H9 (cell line): ENCODE measurements around the gene KLRC3. TPM values are rescaled to one million over a fixed set of nuclear protein-coding genes. Genes with fewer than 3 reads are reported as not detected.
A peak's percentile ranks its signal among the peaks of the same experiment; 100 is the strongest.
"Not testable (repeated sequence)": the region's sequence is repeated elsewhere in the genome, so short reads cannot be mapped to it uniquely, and the experiment has no call there.

Experiments
- DNase-seq: peaks from one replicate; pipeline ENCODE4 v3.0.0-alpha.2; 2017
- H2AFZ ChIP-seq: one replicate; pipeline ENCODE4 v1.6.1; 2013; ENCODE audit warnings: mild to moderate bottlenecking, low read length, control low read depth, moderate library complexity
- H2AK5ac ChIP-seq: 2 replicates; pipeline ENCODE4 v1.6.1; 2013; ENCODE audit warnings: low read length, control low read depth, mixed read lengths; ENCODE audit not compliant: insufficient read length
- H2BK120ac ChIP-seq: one replicate; pipeline ENCODE4 v1.6.1; 2013; ENCODE audit warnings: low read depth, mild to moderate bottlenecking, low read length, control low read depth, inconsistent platforms; ENCODE audit not compliant: poor library complexity, severe bottlenecking
- H2BK12ac ChIP-seq: 2 replicates; pipeline ENCODE4 v1.6.1; 2013; ENCODE audit warnings: low read length, control low read depth, mixed read lengths, low read depth; ENCODE audit not compliant: insufficient read length
- H2BK15ac ChIP-seq: 2 replicates; pipeline ENCODE4 v1.6.1; 2013; ENCODE audit warnings: low read depth, low read length, control low read depth
- H2BK20ac ChIP-seq: one replicate; pipeline ENCODE4 v1.6.1; 2013; ENCODE audit warnings: low read depth, mild to moderate bottlenecking, low read length, control low read depth, inconsistent platforms; ENCODE audit not compliant: poor library complexity, severe bottlenecking
- H2BK5ac ChIP-seq: 2 replicates; pipeline ENCODE4 v1.6.1; 2013; ENCODE audit warnings: low read length, control low read depth, mixed read lengths; ENCODE audit not compliant: insufficient read length
- H3K14ac ChIP-seq: 2 replicates; pipeline ENCODE4 v1.6.1; 2013; ENCODE audit warnings: low read length, control low read depth; ENCODE audit not compliant: insufficient read depth
- H3K18ac ChIP-seq: 2 replicates; pipeline ENCODE4 v1.6.1; 2013; ENCODE audit warnings: low read depth, mild to moderate bottlenecking, mixed read lengths, low read length, control low read depth; ENCODE audit not compliant: insufficient read length
- H3K23ac ChIP-seq: 2 replicates; pipeline ENCODE4 v1.6.1; 2013; ENCODE audit warnings: low read length, control low read depth, mixed read lengths, low read depth; ENCODE audit not compliant: insufficient read length
- H3K23me2 ChIP-seq: 2 replicates; pipeline ENCODE4 v1.6.1; 2013; ENCODE audit warnings: low read depth, mild to moderate bottlenecking, mixed read lengths, low read length, control low read depth; ENCODE audit not compliant: insufficient read length, poor library complexity, severe bottlenecking
- H3K27ac ChIP-seq: 2 replicates; pipeline ENCODE4 v1.5.1; 2013; ENCODE audit warnings: low read length, control low read depth, mixed read lengths, low read depth; ENCODE audit not compliant: insufficient read length
- H3K27me3 ChIP-seq: 2 replicates; pipeline ENCODE4 v1.6.1; 2013; ENCODE audit warnings: low read length, control low read depth, inconsistent platforms; ENCODE audit not compliant: insufficient read depth
- H3K4ac ChIP-seq: 2 replicates; pipeline ENCODE4 v1.6.1; 2013; ENCODE audit warnings: low read depth, mild to moderate bottlenecking, control low read depth, inconsistent platforms, low read length, moderate library complexity
- H3K4me1 ChIP-seq: 2 replicates; pipeline ENCODE4 v1.6.1; 2013; ENCODE audit warnings: low read length, control low read depth, inconsistent platforms; ENCODE audit not compliant: insufficient read depth
- H3K4me2 ChIP-seq: 2 replicates; pipeline ENCODE4 v1.6.1; 2013; ENCODE audit warnings: low read length, control low read depth, mixed read lengths; ENCODE audit not compliant: insufficient read length, insufficient read depth
- H3K56ac ChIP-seq: 2 replicates; pipeline ENCODE4 v1.6.1; 2013; ENCODE audit warnings: low read depth, mild to moderate bottlenecking, mixed read lengths, low read length, control low read depth; ENCODE audit not compliant: insufficient read length
- H3K79me1 ChIP-seq: 2 replicates; pipeline ENCODE4 v1.6.1; 2013; ENCODE audit warnings: low read depth, mild to moderate bottlenecking, moderate library complexity, low read length, control low read depth, inconsistent platforms; ENCODE audit not compliant: insufficient read depth, poor library complexity, severe bottlenecking
- H3K79me2 ChIP-seq: 2 replicates; pipeline ENCODE4 v1.6.1; 2013; ENCODE audit warnings: low read length, control low read depth, inconsistent platforms; ENCODE audit not compliant: insufficient read depth
- H3K9ac ChIP-seq: 2 replicates; pipeline ENCODE4 v1.6.1; 2013; ENCODE audit warnings: low read length, control low read depth, mixed read lengths; ENCODE audit not compliant: insufficient read length; ENCODE audit errors: extremely low read depth
- H3K9me3 ChIP-seq: one replicate; pipeline ENCODE4 v1.6.1; 2013; ENCODE audit warnings: low read depth, low read length, inconsistent platforms; ENCODE audit not compliant: control insufficient read depth
- H3T11ph ChIP-seq: one replicate; pipeline ENCODE4 v1.6.1; 2013; ENCODE audit warnings: mild to moderate bottlenecking, low read length, control low read depth, inconsistent platforms
- H4K20me1 ChIP-seq: one replicate; pipeline ENCODE4 v1.6.1; 2013; ENCODE audit not compliant: control insufficient read depth, insufficient read length, insufficient read depth
- H4K5ac ChIP-seq: 2 replicates; pipeline ENCODE4 v1.6.1; 2013; ENCODE audit warnings: low read depth, mild to moderate bottlenecking, mixed read lengths, low read length, control low read depth; ENCODE audit not compliant: insufficient read length
- H4K8ac ChIP-seq: replicated peaks from 2 replicates; pipeline ENCODE4 v1.6.1; 2013; ENCODE audit warnings: low read length, control low read depth, mixed read lengths, low read depth; ENCODE audit not compliant: insufficient read length
- H4K91ac ChIP-seq: 2 replicates; pipeline ENCODE4 v1.6.1; 2013; ENCODE audit warnings: low read depth, mild to moderate bottlenecking, moderate library complexity, mixed read lengths, low read length, control low read depth; ENCODE audit not compliant: insufficient read length
- H3K27ac Mint-ChIP-seq, 3 experiments: 2 replicates in 2 of 3; 3 replicates in 1 of 3; pipeline ENCODE4 v1.8.0; 2020 to 2021; ENCODE audit warnings: mixed read lengths in 3 of 3, mild to moderate bottlenecking in 1 of 3, moderate library complexity in 1 of 3
- H3K27me3 Mint-ChIP-seq: 2 replicates; pipeline ENCODE4 v1.8.0; 2021; ENCODE audit warnings: low read depth, mild to moderate bottlenecking, moderate library complexity, mixed read lengths
- H3K36me3 Mint-ChIP-seq, 3 experiments: 2 replicates in 2 of 3; 3 replicates in 1 of 3; pipeline ENCODE4 v1.8.0; 2020 to 2021; ENCODE audit warnings: low read depth in 3 of 3, mixed read lengths in 3 of 3; ENCODE audit not compliant: insufficient read depth in 1 of 3
- H3K4me1 Mint-ChIP-seq, 2 experiments: 2 replicates each; pipeline ENCODE4 v1.8.0; 2020; ENCODE audit warnings: mixed read lengths in 2 of 2
- H3K4me3 Mint-ChIP-seq, 2 experiments: 2 replicates in 1 of 2; 3 replicates in 1 of 2; pipeline ENCODE4 v1.8.0; 2020 to 2021; ENCODE audit warnings: mild to moderate bottlenecking in 2 of 2, mixed read lengths in 2 of 2, moderate library complexity in 1 of 2
- H3K9me3 Mint-ChIP-seq, 2 experiments: 2 replicates in 1 of 2; 3 replicates in 1 of 2; pipeline ENCODE4 v1.8.0; 2020; ENCODE audit warnings: mild to moderate bottlenecking in 2 of 2, mixed read lengths in 2 of 2, moderate library complexity in 1 of 2
- CTCF ChIP-seq: fragments of 200-600 bp; sonication (generic); conservative IDR thresholded peaks from 3 replicates; pipeline ENCODE4 v1.8.0; 2021; ENCODE audit warnings: antibody characterized with exemption, mild to moderate bottlenecking
- WGBS: extraction: QIAGEN DNeasy Blood & Tissue Kit; methylation state at CpG from one replicate; pipeline ENCODE4 v1.1.7; 2013; ENCODE audit warnings: missing lambda C conversion rate, low lambda C conversion rate, mixed read lengths; ENCODE audit not compliant: insufficient read length; ENCODE audit errors: extremely low coverage; 5-methylcytosine and 5-hydroxymethylcytosine counted together
- total RNA-seq: library from RNA; stranded (reverse); gene quantifications from 2 replicates; pipeline ENCODE4 v1.2.1, GENCODE V29; 2021

The KLRC3 gene
- total RNA-seq, 1 experiment from 2014 or later = not detected

- Histone ChIP-seq H2BK15ac (no peak overlapping the region), H3K27ac (no peak overlapping the region), H3K18ac (no peak overlapping the region), H4K5ac (no peak overlapping the region), H2BK5ac (no peak overlapping the region), H3K4ac (no peak overlapping the region), H3K79me1 (no peaks in the 10 kb centered on the region), H2BK12ac (no peak overlapping the region), H3T11ph (no peak overlapping the region), H2BK120ac (no peak overlapping the region), H3K4me2 (no peak overlapping the region), H2AK5ac (no peak overlapping the region), H3K23ac (no peak overlapping the region), H3K14ac (no peak overlapping the region), H3K23me2 (peaks cover 12% of the 10 kb centered on the region), H4K8ac (no peak overlapping the region), H4K91ac (no peak overlapping the region), H3K27me3 (no peaks in the 10 kb centered on the region), H3K9me3 (no peaks in the 10 kb centered on the region), H2BK20ac (no peak overlapping the region), H3K79me2 (no peaks in the 10 kb centered on the region), H4K20me1 (no peaks in the 10 kb centered on the region), H2AFZ (no peak overlapping the region), H3K9ac (no peak overlapping the region), H3K4me1 (peaks cover 16% of the 10 kb centered on the region; the same call in 1 of the 2 replicates), H3K56ac (no peak overlapping the region)
- WGBS = 100% methylated on average over 1 of the region's 10 CpGs
- DNase-seq = no peak
- Mint-ChIP-seq H3K27me3 (no peaks in the 10 kb centered on the region), H3K4me3 (no peak overlapping the region), H3K4me1 (peaks cover 31 to 43% of the 10 kb centered on the region in 2 experiments), H3K9me3 (peaks cover 4 to 7% of the 10 kb centered on the region in 2 experiments; a peak in 3 of 5 replicates), H3K36me3 (peaks cover 0 to 8% (median 5%) of the 10 kb centered on the region in 3 experiments; a peak in 4 of 7 replicates), H3K27ac (peak overlapping the region in 1 of 3 experiments; percentile 33; a peak in 2 of 7 replicates)
- TF ChIP-seq CTCF = no peak
Observed at GRCh38 chr12:10368206-10369171, 51.9 kb downstream of the KLRC3 start.

DNA sequence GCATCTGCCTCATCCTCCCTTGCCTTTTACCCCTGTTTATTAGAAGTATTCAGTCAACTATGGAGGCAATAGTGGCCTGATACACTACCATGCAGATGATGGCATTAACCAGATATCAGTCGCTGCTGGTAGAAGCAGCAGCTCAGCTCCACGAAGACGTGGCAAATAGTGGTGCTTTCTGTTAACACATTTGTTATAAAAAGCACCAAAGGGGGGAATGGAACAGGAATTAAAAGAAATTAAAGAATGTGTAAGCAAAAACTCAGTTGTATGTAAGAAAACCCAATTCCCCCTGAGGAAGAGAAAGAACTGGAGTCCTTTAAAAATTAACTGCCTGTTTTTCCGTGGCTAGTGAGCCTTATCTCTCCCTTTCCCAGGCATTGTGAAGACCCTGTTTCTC, 52.7 kb downstream of the KLRC3 start:
- Histone ChIP-seq H3K4me1 (peaks cover 20% of the 10 kb centered on the region; the same call in 1 of the 2 replicates), H3K23me2 (peaks cover 12% of the 10 kb centered on the region)
- H3K79me1 ChIP-seq, H3T11ph ChIP-seq, H2BK15ac ChIP-seq, H2BK5ac ChIP-seq, H3K56ac ChIP-seq, H4K20me1 ChIP-seq, H3K18ac ChIP-seq, H2AFZ ChIP-seq, H3K23ac ChIP-seq, H3K4ac ChIP-seq, H3K36me3 Mint-ChIP-seq, H4K5ac ChIP-seq, H3K4me2 ChIP-seq, H3K4me3 Mint-ChIP-seq, H3K9me3 ChIP-seq, H3K27ac Mint-ChIP-seq, H3K9ac ChIP-seq, H2AK5ac ChIP-seq, H3K79me2 ChIP-seq, H4K91ac ChIP-seq, H2BK120ac ChIP-seq, H3K27ac ChIP-seq, H3K27me3 ChIP-seq, H3K27me3 Mint-ChIP-seq, H4K8ac ChIP-seq, DNase-seq, H3K9me3 Mint-ChIP-seq, H2BK20ac ChIP-seq, H3K14ac ChIP-seq, H2BK12ac ChIP-seq: not testable (repeated sequence)
- no CpG with 5 or more reads among the region's 4 CpGs for WGBS
- peaks cover 27 to 38% of the 10 kb centered on the region in 2 experiments for H3K4me1 Mint-ChIP-seq
